HG03457 (cell line): Measurements from ENCODE around the gene TSFM.

ENCODE experiments used
- ATAC-seq: cut with Tn5 transposase; IDR thresholded peaks from one replicate; pipeline ENCODE4 v1.9.1; 2021; ENCODE audit warnings: moderate number of reproducible peaks; ENCODE audit not compliant: unreplicated experiment

Gene TSFM

DNA sequence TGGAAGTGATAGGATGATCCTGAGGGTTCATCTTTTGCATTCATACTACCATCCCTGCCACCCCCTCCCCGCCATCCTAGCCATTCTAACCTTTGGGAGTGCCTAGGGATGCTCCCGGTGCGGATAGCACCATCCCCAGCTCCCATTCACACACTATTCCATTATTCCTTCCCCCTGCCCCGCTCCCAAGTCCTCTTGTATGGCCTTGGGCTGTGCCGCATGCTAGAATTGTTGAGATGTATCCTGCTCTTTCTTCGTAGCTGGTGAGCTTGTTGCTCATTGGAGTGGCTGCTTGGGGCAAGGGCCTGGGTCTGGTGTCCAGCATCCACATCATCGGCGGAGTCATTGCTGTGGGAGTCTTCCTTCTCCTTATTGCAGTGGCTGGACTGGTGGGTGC, 37.1 kb upstream of the TSFM start:
- no peak for ATAC-seq

DNA sequence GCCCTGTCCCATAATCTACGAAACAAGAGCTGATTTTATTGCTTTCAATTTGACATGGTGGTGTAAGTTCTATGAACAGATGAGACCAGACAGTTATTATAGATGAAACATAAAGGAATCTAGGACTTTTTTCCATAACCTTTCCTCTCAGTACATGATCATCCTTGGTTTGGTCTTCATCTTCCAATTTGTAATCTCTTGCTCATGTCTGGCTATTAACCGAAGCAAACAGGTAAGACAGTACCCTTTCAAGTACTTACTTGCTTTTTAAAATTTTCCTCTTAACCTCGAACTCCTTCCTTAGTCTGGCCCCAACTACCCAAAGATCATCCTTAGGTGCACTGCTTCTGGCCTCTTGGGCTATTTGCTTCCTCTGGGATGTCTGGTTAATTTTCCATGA, 36.6 kb upstream of the TSFM start:
- ATAC-seq = no peak

DNA sequence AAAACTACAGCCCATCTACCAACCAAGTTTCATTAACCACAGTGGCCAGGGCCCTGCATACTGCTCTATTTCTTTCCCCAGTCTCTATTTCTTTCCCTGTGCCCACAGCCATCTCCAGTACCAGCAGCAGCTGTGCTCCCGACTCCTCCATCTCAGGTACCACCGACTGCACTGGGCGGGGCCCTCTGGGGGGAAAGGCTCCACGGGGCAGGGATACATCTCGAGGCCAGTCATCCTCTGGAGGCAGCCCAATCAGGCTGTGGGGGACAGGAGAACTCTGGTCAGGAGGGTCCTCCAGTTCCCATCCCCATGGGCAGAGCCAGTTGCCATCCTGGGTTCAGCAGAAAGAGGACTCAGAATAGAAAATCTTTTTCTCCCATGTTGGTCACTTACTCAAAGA, 33.5 kb upstream of the TSFM start:
- ATAC-seq = no peak

DNA sequence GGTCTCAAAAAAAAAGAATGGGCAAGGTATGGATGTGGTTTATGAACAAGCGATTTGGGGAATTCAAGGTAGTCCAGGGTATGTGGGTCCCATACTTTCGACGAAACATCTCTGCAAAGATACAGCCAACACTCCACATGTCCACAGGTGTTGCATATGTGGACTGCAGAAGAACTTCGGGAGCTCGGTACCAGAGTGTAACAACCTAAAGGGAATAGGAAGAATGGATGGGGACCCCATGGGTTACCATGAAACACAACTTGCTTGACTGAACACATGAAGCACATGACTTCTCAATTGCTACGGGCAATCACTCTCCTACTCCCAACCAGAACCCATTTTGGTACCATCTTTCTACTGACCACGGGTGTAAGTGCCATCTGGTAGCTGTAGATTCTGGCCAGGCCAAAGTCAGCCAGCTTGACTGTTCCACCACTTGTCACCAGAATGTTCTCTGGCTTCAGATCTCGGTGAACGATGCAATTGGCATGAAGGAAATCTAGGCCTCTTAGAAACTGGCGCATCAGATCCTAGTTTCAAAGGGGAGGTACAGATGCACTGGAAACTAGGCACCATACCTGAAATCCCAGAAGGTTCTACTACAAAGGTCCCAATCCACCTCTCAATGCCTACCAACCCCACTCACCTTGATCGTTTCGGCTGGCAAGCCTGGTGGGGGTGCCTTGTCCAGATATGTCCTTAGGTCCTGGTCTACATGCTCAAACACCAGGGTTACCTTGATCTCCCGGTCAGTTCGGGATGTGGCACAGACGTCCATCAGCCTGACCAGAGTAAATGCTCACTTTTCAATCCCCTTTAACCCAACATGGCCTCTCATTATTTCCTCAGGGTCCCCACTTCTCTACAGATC, 31.8 kb upstream of the TSFM start:
- no peak for ATAC-seq

DNA sequence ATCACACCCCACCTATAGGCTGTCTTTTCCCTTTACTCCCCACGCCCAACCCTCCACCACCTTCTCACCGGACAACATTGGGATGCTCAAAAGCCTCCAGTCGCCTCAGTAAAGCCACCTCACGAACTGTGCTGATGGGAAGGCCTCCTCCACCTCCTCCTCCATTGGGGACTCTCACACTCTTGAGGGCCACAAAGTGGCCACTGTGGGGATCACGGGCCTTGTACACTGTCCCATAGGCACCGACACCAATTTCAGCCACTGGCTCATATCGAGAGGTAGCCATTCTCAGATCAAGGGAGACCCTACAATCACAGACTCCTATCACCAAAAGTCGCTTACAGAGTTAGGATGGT, 31.2 kb upstream of the TSFM start:
- no peak for ATAC-seq

DNA sequence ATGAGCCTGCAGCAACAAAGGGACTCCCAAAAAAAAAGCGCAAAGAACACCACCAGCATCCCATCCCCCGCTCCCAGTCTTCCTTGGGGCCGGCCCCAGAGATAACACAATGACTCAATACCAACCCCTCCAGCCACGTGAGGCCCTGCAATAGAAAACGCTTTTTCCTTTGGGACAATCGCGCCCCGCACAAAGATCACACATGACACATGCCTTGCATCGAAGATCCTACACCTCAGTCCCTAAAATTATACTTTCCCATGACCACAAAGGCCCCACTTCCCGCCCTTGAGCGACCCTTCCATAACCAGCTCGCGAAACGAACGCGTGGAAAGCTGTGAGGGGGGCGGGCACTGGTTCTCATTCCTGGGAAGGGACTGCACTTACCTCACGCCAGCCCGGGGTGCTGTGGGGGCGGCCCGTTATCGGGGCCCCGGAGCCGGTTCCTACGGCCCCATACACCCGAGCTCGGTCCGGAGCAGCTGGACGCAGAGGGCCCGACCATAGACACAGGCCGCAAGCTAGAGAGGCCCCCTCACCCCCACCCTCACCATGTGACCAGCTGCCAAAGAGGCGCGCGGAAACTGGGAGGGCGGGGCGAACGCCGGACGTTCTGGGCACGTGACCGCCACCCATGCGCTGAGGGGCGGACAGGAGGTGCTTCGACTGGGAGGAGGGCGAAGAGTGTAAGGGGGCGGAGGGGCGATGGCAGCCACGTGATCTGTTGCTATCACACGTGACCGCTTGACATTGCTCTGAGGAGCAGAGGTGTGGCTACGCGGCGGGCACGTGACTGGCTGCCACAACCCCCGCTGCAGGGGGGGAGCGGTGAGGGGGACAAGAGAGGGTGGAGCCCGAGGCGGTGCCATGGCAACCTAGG, 30.6 kb upstream of the TSFM start, which contains the start of gene CDK4:
TSS of gene CDK4 (minus strand) at position 523 of the 880 bp plus-strand sequence. CDS start 593 bp downstream, outside the sequence.
- ATAC-seq = peak; percentile 60

DNA sequence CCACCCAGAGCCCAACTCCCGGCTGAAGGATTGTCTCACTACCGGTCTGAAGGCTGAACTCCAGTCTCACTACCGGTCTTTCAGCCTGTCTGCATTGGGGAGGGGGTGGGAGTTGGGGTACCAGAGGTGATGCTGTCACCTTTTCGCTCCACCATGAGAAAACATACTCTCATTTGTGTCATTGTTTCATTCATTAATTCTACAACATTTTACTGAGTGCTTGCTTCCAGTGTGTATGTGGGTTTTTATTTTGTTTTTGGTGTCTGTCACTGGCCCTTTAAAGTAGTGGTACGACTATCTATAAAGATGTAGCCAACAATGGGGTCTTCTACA, 30.0 kb upstream of the TSFM start:
- no peak for ATAC-seq

DNA sequence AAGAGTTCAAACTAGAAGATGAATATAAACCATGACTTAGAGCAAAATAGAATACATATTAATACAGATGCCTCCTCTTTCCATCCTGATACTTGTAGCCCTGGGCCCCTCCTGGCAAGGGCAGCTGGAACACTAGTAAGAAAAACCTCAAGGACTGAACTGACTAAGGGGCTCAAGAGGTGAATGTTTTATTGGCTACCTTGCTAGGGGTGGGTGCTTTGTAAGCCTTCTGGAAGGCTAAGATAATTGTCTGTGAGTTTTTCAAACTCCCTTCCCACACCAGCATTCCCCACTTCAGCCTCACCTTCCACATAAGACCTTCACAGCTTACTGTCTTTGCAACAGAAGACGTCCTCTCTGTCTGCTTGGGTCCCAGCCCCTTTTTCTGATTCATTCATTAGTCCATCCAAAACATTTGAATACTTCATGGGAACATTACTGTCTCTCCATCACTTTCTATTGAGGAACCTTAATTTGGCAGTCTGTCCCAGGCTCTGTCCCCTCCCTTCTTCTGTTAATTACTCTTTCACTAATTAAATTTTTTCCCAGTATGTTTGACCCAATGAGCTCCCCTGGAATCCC, 28.7 kb upstream of the TSFM start:
- no peak for ATAC-seq

DNA sequence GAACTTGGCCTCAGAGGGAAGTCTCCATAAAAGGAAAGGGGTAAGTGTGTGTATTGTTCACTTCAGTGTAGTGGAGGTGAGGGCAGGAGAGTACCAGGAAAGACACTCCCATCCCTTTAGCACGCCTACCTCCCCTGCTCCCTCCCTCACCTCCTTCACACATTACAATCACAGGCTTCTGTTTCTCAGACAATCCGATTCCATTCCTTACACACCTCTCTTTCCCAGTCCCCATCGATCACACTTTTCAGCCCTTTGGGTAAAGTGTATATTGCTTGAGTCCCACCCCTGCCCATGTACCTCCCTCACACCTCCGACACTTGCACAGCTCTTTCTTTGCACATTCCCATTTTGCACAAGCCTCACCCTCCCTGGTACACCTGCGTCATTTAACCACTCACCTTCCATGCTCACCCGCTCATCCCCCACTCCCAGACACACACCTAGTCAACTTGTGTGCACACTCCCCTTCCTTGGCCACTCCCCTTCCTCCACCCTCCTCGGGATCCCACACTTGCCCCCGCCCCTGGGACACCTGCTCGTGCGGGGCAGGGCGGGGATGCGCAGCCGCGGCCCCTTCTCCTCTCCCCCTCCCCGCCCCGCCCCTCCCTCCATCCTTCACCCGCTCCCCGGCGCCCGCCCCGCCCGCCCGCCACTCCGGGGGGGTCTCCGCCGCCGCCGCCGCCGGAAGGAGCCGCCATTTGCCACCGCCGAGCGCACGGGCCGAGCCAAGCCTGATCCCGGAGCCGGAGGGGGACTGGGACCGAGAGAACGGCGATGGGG, 28.0 kb upstream of the TSFM start, which contains the start of gene MARCHF9:
TSS of gene MARCHF9 (plus strand) at position 693 of the 783 bp plus-strand sequence. CDS start 426 bp downstream, outside the sequence.
- no peak for ATAC-seq

DNA sequence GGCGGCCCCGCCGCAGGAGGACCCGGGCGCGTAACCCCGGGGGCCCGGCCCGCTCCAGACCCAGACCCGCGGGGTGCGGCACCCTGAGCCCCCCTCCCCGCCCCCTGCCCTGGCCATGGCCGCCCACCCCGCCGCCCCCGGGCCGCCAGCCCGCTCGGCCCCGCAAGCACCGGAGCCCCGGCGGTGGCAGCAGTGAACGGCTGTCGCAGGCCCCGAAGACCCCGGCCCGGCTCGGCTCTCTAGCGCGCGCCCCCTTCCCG, 27.5 kb upstream of the TSFM start:
- no peak for ATAC-seq

DNA sequence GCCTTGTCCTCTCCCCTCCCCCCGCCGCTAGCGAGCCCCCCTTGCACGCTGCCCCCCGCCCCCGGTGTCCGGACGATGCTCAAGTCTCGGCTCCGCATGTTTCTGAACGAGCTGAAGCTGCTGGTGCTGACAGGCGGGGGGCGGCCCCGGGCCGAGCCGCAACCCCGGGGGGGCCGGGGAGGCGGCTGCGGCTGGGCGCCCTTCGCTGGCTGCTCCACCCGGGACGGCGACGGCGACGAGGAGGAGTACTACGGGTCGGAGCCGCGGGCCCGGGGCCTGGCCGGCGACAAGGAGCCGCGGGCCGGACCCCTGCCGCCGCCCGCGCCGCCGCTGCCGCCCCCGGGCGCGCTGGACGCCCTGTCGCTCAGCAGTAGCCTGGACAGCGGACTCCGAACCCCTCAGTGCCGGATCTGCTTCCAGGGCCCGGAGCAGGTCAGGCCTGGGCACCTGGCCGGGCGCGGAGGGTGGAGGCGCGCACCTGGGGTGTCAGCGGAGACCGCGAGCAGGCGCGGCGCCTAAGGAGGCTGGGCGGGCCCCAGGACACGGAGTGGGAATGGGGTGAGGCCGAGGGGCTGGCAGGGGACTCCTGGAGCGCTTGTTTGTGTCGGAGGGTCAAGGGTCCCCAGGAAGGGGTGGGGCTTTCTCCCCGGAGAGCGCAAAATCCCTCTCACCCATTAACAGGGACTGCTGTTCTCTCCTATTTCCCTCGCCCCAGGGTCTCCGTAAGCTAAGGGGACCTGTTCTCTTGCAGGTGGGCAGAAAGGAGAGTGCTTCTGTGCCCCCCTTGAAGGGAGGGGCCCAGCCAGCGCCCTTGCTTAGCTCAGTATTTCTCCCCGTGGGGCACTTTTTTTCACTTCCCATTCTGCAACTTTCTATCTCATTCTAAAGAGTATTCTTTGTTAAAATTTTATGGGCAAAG, 26.9 kb upstream of the TSFM start:
- no peak for ATAC-seq

DNA sequence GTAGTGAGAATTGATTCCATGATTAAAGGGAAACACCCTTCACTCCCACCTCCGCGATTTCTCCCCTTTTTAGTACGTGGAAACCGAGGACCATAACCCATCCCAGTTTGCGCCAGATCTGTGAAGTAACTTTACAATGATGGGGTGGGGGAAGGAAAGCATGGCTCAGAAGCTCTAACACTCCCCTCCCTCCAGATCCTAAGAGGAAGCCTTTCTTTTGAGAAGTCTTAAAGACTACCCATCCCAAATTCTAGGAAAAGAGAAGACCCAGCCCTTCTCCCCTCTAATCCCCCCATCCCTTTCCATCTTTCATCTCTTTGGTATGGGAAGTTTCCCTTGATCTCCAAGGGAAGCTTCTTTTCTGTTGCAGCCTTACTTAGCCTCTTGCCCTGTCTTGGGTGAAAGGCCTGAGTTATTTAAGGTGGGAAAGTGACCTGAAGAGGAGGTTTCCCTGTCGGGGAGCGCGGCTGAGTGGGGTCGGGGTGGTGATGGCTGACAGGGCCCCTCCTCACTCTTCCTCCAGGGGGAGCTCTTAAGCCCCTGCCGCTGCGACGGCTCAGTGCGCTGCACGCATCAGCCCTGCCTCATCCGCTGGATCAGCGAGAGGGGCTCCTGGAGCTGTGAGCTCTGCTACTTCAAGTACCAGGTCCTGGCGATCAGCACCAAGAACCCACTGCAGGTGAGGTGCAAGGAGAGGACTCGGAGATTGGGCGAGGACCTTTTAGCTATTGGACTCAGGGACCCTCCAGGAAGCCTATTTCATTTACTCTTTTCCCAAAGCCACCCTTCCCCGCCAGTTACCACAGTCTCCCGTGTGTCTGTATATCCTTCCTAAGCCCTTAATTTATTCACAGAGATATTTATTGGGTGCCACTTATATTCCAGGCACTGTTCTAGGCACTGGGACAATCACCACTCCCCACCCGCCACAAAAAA, 25.9 kb upstream of the TSFM start:
- ATAC-seq = no peak

DNA sequence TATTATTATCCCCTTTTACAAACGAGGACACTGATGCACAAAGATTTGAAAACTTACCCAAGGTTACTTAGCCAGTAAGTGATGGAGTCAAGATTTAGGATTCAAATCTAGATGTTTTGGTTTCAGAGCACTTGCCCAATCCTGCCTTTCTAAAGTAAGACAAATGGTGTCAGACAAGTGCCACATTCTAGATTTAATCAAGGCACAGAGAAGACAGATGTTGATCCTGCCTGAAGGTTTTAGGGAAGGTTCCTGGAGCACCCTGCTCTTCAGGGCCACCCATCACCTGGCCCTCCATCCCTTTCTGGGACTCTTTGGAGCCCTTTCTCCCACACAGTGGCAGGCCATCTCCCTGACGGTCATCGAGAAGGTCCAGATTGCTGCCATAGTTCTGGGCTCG, 24.8 kb upstream of the TSFM start:
- ATAC-seq = no peak

DNA sequence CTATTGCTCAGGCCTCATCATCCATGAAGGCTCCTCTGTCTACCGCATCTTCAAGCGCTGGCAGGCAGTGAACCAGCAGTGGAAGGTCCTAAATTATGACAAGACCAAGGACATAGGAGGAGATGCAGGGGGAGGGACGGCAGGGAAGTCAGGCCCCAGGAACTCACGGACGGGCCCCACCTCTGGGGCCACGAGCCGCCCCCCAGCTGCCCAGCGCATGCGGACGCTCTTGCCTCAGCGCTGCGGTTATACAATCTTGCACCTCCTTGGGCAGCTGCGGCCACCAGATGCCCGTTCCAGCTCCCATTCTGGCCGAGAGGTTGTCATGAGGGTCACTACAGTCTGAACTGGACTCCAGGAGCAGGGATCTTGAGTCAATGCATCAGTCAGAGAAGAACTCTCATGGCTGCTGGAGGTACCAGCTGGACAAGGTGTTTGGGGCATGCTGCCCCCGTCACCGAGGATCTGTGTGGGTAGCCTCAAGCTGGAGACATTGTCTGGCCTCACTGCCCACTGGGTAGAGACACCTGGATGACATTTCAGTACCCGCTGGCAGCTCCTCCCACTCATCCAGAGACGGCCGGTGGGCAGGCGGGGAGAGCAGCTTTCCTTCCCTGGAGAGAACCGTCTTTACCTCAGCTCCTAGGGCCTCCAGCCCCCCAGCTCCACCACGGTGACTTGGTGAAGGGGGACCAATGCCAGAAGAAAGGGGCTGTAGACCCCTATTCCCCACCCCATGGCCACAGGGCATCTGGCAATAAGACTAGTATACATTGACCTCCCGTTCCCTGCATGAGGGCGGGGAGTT, 23.8 kb upstream of the TSFM start:
- ATAC-seq = no peak

DNA sequence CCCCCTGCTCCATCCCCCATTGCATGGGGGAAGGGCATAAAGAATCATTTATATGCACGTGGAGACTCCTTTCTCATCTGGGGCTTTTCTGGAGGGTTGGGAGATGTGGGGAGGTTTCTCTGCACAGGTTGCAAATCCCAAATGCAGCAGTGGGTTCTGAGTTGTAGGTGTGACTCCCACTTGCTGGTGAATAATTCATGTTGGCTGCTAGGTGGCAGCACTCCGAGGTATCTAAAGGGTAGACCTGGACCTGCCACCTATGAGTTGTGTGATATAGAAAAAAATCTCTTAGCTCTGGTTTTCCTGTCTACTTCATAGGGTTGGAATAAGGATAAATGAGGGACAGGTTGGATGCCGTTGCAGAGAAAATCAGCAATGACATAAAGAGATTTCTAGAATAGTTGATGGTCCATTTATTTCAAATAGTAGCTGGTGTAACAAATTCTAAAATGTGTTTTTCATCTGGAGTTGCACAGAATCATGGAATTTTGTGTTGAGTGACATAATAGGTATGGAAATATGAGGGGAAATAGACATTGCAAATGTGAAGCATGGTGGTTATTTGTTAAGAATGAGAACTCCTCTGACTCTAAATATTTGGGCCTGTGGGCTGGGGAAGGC, 23.1 kb upstream of the TSFM start:
- no peak for ATAC-seq

DNA sequence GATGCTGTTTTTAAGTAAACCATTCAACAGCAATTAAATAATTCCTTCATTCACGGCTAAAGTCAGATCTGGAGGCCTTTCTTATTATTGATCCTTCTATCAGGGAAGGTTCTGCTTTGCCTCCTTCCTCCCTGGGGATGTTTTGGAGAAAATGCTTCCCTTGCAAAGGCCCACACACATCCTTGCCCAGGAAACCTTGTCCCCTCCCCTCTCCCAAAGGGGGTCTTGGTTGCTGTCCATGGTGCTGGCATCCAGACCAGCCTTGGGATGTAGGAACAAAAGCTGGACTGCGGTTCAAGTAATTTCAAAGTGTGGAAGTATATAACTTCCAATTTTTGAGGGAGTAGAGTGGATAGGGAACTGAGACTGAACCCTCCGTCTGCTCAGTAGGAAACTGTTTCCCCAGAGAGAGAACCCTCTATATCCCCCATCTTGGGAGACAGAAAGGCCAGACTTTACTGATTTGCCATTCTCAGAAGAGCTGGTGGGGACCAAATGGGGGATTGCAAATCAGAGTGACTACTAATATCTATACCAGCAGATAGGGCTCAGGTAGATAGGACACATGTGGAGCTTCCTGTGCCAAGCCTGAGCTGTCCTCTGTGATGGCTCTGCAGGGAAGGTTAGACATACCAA, 22.1 kb upstream of the TSFM start:
- ATAC-seq = no peak

DNA sequence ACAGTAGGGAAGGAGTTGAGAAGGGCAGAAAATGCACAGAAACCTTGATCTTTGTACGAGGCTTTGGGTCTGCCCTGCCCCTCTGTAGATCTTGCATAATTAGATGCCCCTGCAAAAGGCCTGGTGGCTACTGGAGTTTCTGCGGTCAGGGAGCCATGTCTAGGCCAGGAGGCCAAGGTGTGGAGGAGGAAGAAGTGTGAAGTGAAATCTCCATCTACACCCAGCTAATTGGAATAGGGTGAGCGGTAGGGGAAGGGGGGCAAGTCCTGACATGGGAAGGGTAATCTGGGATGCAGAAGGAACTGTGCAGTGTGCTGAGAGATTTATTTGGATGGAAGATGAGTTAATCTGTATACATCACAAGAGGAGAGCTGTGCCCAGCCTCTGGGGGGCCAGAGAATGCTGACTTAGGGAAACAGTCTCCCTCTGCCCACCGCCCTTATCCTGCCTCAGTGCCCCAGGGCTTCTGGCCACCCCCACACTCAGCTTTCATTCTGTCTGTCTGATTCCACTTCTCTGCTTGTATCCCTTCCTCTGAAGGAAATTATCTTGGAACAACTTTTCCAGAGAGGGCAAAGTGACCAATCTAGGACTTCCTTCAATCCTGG, 21.1 kb upstream of the TSFM start:
- ATAC-seq = no peak
